ENCODE measurements around the gene GMPR.
A peak's percentile ranks its signal among the peaks of the same experiment; 100 is the strongest.

Gene GMPR

GRCh38 chr6:16273256-16273655 lies 34.9 kb downstream of the GMPR start:
- no peak for DNase-seq (ENCODE audit: extremely low read depth, low read depth)
- TF ChIP-seq CTCF (IDR thresholded peaks at IDR 0.05; ENCODE audit: low read depth, low read length): no peak

GRCh38 chr6:16274483-16274882 lies 36.1 kb downstream of the GMPR start:
- no peak for TF ChIP-seq CTCF (IDR thresholded peaks at IDR 0.05; ENCODE audit: low read depth, low read length)
- no peak for DNase-seq (ENCODE audit: extremely low read depth, low read depth)

GRCh38 chr6:16274885-16275589 lies 36.6 kb downstream of the GMPR start:
- DNase-seq (ENCODE audit: extremely low read depth, low read depth): no peak
- no peak for TF ChIP-seq CTCF (IDR thresholded peaks at IDR 0.05; ENCODE audit: low read depth, low read length)

- peak; percentile 42 for DNase-seq (ENCODE audit: extremely low read depth, low read depth)
- TF ChIP-seq CTCF (IDR thresholded peaks at IDR 0.05; ENCODE audit: low read depth, low read length): peak; percentile 58
Measured at GRCh38 chr6:16277101-16277981, 39.0 kb downstream of the GMPR start.

GRCh38 chr6:16278048-16278724 lies 39.8 kb downstream of the GMPR start:
- DNase-seq (ENCODE audit: extremely low read depth, low read depth): no peak
- TF ChIP-seq CTCF (IDR thresholded peaks at IDR 0.05; ENCODE audit: low read depth, low read length): no peak

- TF ChIP-seq CTCF (IDR thresholded peaks at IDR 0.05; ENCODE audit: low read depth, low read length): no peak
- DNase-seq (ENCODE audit: extremely low read depth, low read depth): no peak
Measured at GRCh38 chr6:16278750-16279149, 40.4 kb downstream of the GMPR start.
